K562 (cell line): Measurements from ENCODE around the gene POC5. TPM values are rescaled to one million over a fixed set of nuclear protein-coding genes. Genes with fewer than 3 reads are reported as not detected.
A peak's percentile ranks its signal among the peaks of the same experiment; 100 is the strongest.

ENCODE experiments used
- BHLHE40 ChIP-seq: IDR thresholded peaks from 2 replicates; pipeline ENCODE4 v1.6.1; 2011; ENCODE audit warnings: low read length, improper control_type of control experiment
- FOXJ2 ChIP-seq: fragments of 200-800 bp; sonication (Bioruptor generic); IDR thresholded peaks from 2 replicates; pipeline ENCODE4 v1.6.1; 2016; ENCODE audit warnings: missing genetic modification characterization, missing compliant biosample characterization
- GTF2E2 ChIP-seq: fragments of 200-800 bp; sonication (Bioruptor generic); IDR thresholded peaks from 2 replicates; pipeline ENCODE4 v1.6.1; 2016; ENCODE audit warnings: missing genetic modification characterization, missing compliant biosample characterization
- HMG20A ChIP-seq: fragments of 450-650 bp; formaldehyde crosslinking; conservative IDR thresholded peaks from 2 replicates; pipeline ENCODE4 v1.4.0; 2020; ENCODE audit warnings: mild to moderate bottlenecking, mixed read lengths
- MAFG ChIP-seq: fragments of 450-650 bp; conservative IDR thresholded peaks from 2 replicates; pipeline ENCODE4 v1.6.1; 2016; ENCODE audit warnings: missing genetic modification characterization, missing compliant biosample characterization
- NBN ChIP-seq: fragments of 450-650 bp; IDR thresholded peaks from 2 replicates; pipeline ENCODE4 v1.6.1; 2016; ENCODE audit warnings: low read depth, mild to moderate bottlenecking
- NR2C2 ChIP-seq, 2 experiments: fragments of 200-800 bp in 1 of 2; sonication (Bioruptor generic) in 1 of 2; sonication (generic) in 1 of 2; formaldehyde crosslinking in 1 of 2; IDR thresholded peaks; 2 replicates each; pipeline versions ENCODE4 v1.6.1 to v1.8.0; 2016 to 2022; ENCODE audit warnings: mild to moderate bottlenecking in 1 of 2, missing compliant biosample characterization in 1 of 2, missing genetic modification characterization in 1 of 2, missing genetic modification reagents in 1 of 2
- PHTF2 ChIP-seq: fragments of 250-450 bp; sonication (Bioruptor Pico); IDR thresholded peaks from 2 replicates; pipeline ENCODE4 v1.5.0; 2021; ENCODE audit warnings: mild to moderate bottlenecking
- POLR2A ChIP-seq: fragments of 450-650 bp; conservative IDR thresholded peaks from 2 replicates; pipeline ENCODE4 v1.6.1; 2016
- RBM17 ChIP-seq: fragments of 200-400 bp; formaldehyde crosslinking; IDR thresholded peaks from 2 replicates; pipeline ENCODE4 v1.6.1; 2017; ENCODE audit warnings: low read depth, mild to moderate bottlenecking, low read length, borderline replicate concordance
- TAF1 ChIP-seq: IDR thresholded peaks from 2 replicates; pipeline ENCODE4 v1.6.1; 2011; ENCODE audit warnings: mild to moderate bottlenecking, low read length, moderate library complexity; ENCODE audit not compliant: insufficient read depth, control insufficient read depth, severe bottlenecking; ENCODE audit errors: extremely low read depth
- TEAD4 ChIP-seq, 2 experiments: sonication (generic) in 1 of 2; formaldehyde crosslinking in 1 of 2; IDR thresholded peaks; 2 replicates each; pipeline versions ENCODE4 v1.6.1 to v1.8.0; 2012 to 2022; ENCODE audit warnings: borderline replicate concordance in 1 of 2, inconsistent platforms in 1 of 2, low read length in 1 of 2, mild to moderate bottlenecking in 1 of 2, missing genetic modification reagents in 1 of 2
- TRIM28 ChIP-seq: fragments of 450-650 bp; IDR thresholded peaks from 2 replicates; pipeline ENCODE4 v1.6.1; 2017
- YBX1 ChIP-seq: fragments of 450-650 bp; IDR thresholded peaks from 2 replicates; pipeline ENCODE4 v1.7.1; 2016; ENCODE audit warnings: mild to moderate bottlenecking
- ZNF3 ChIP-seq: fragments of 250-450 bp; sonication (Bioruptor Pico); IDR thresholded peaks from 2 replicates; pipeline ENCODE4 v1.5.0; 2021; ENCODE audit warnings: mild to moderate bottlenecking, moderate library complexity
- ZNF316 ChIP-seq: fragments of 450-650 bp; IDR thresholded peaks from 2 replicates; pipeline ENCODE4 v1.6.1; 2016
- ZNF589 ChIP-seq: fragments of 200-800 bp; sonication (Bioruptor generic); IDR thresholded peaks from 2 replicates; pipeline ENCODE4 v1.6.1; 2016; ENCODE audit warnings: low read depth, missing genetic modification characterization, missing compliant biosample characterization
- polyA plus RNA-seq, 8 experiments: library from polyadenylated mRNA; depleted of rRNA in 4 of 8; stranded (reverse) in 5 of 8; unstranded in 3 of 8; fragments of >200 nt; fragmentation: Nextera tagmentation in 2 of 8; fragmentation: Illumina TruSeq in 1 of 8; extraction: Ambion mirVana in 2 of 8; extraction: Trizol in 1 of 8; gene quantifications; 2 replicates each; pipeline versions ENCODE4 v1.2.1 to v1.2.3, GENCODE V29; 2011 to 2014; ENCODE audit warnings: inconsistent platforms in 1 of 8, missing spikeins in 1 of 8
- total RNA-seq, 7 experiments: library from RNA; depleted of rRNA in 6 of 7; stranded (reverse); fragments of >200 nt in 6 of 7; fragmentation: Illumina TruSeq in 2 of 7; extraction: Trizol in 2 of 7; gene quantifications; 2 replicates each; pipeline versions ENCODE4 v1.2.1 to v1.2.3, GENCODE V29; 2011 to 2021; ENCODE audit warnings: low replicate concordance in 1 of 7
- TF ChIP-seq, protein P1 (sequence below): fragments of 450-650 bp; formaldehyde crosslinking; IDR thresholded peaks from 2 replicates; pipeline ENCODE4 v1.4.0; 2020; ENCODE audit warnings: mild to moderate bottlenecking, mixed read lengths
- TF ChIP-seq, protein P2 (sequence below): fragments of 150-350 bp; conservative IDR thresholded peaks from 2 replicates; pipeline ENCODE4 v1.6.1; 2014; ENCODE audit warnings: low read length
- TF ChIP-seq, protein P3 (sequence below): fragments of 450-650 bp; formaldehyde crosslinking; IDR thresholded peaks from 2 replicates; pipeline ENCODE4 v1.4.0; 2022; ENCODE audit warnings: mild to moderate bottlenecking, moderate library complexity
- TF ChIP-seq, protein P4 (sequence below), 2 experiments: fragments of 450-650 bp in 1 of 2; sonication (generic) in 1 of 2; formaldehyde crosslinking in 1 of 2; IDR thresholded peaks in 1 of 2; conservative IDR thresholded peaks in 1 of 2; 2 replicates each; pipeline versions ENCODE4 v1.6.1 to v1.8.1; 2016 to 2023; ENCODE audit warnings: mild to moderate bottlenecking in 2 of 2, moderate library complexity in 2 of 2, inconsistent platforms in 1 of 2, missing genetic modification reagents in 1 of 2

POC5 gene
- total and polyA plus RNA-seq, 9 of the 15 experiments (the other 6 are each of a cell fraction or from before 2014, with no cell fraction given), result 14.5 to 38.2 (median 27.0) TPM

DNA sequence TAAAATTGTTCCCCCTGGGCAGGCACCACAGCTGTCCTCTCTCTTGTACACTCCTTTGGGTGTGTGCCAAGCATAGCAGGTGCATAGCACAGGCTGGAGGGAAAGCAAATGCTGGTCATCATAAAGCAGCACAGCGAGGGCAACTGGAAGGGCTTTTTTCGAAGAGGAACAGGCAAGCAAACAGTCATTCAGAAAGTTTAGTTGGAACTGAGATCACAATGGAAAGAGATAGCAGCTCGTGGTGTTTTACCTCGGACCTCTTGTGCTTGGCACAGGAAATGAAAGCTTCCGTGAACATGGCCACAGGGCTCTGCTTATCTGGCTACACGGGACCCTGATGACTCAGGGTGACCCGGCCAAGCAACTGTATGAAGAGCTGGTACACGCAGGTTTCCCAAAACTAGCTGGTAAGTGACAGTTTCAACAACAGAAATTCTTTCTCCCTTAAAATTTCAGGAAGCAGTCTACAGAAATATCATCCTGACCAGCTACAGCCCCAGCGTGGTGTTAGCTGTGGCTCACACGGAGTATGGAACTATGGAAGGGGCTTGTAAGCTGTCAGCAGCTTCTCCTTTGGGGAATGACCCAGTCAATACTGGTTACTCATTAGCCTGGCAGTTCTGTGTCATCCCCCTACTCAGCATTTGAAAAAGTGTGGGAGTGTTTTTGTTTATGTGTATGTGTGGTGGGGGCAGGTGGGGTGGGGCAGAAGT is 48.1 kb downstream of the POC5 start (continued):
- 0 out of 2 replicates have a peak, but pooled peaks have one; percentile 44 for TF ChIP-seq GTF2E2 (tag)
- 0 out of 2 replicates have a peak, but pooled peaks have one; percentile 5 for TF ChIP-seq MAFG
- TF ChIP-seq ZNF589 (CRISPR knock-in tag), result 0 out of 2 replicates have a peak, but pooled peaks have one; percentile 21
- peak; percentile 85 for TF ChIP-seq BHLHE40
- TF ChIP-seq, protein P1, sequence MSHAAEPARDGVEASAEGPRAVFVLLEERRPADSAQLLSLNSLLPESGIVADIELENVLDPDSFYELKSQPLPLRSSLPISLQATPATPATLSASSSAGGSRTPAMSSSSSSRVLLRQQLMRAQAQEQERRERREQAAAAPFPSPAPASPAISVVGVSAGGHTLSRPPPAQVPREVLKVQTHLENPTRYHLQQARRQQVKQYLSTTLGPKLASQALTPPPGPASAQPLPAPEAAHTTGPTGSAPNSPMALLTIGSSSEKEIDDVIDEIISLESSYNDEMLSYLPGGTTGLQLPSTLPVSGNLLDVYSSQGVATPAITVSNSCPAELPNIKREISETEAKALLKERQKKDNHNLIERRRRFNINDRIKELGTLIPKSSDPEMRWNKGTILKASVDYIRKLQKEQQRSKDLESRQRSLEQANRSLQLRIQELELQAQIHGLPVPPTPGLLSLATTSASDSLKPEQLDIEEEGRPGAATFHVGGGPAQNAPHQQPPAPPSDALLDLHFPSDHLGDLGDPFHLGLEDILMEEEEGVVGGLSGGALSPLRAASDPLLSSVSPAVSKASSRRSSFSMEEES (CRISPR knock-in tag), result no peak
- TF ChIP-seq, protein P2, sequence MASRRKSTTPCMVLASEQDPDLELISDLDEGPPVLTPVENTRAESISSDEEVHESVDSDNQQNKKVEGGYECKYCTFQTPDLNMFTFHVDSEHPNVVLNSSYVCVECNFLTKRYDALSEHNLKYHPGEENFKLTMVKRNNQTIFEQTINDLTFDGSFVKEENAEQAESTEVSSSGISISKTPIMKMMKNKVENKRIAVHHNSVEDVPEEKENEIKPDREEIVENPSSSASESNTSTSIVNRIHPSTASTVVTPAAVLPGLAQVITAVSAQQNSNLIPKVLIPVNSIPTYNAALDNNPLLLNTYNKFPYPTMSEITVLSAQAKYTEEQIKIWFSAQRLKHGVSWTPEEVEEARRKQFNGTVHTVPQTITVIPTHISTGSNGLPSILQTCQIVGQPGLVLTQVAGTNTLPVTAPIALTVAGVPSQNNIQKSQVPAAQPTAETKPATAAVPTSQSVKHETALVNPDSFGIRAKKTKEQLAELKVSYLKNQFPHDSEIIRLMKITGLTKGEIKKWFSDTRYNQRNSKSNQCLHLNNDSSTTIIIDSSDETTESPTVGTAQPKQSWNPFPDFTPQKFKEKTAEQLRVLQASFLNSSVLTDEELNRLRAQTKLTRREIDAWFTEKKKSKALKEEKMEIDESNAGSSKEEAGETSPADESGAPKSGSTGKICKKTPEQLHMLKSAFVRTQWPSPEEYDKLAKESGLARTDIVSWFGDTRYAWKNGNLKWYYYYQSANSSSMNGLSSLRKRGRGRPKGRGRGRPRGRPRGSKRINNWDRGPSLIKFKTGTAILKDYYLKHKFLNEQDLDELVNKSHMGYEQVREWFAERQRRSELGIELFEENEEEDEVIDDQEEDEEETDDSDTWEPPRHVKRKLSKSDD, result no peak
- no peak for TF ChIP-seq YBX1
- TF ChIP-seq, protein P3, sequence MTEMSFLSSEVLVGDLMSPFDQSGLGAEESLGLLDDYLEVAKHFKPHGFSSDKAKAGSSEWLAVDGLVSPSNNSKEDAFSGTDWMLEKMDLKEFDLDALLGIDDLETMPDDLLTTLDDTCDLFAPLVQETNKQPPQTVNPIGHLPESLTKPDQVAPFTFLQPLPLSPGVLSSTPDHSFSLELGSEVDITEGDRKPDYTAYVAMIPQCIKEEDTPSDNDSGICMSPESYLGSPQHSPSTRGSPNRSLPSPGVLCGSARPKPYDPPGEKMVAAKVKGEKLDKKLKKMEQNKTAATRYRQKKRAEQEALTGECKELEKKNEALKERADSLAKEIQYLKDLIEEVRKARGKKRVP (CRISPR knock-in tag), result no peak
- TF ChIP-seq PHTF2, result no peak
- TF ChIP-seq, protein P4, sequence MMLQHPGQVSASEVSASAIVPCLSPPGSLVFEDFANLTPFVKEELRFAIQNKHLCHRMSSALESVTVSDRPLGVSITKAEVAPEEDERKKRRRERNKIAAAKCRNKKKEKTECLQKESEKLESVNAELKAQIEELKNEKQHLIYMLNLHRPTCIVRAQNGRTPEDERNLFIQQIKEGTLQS (IDR thresholded peaks at IDR 0.05), result peak; percentile 90
- TF ChIP-seq, protein P4 (CRISPR knock-in tag; conservative IDR thresholded peaks at IDR 0.05), result no peak
- TF ChIP-seq ZNF3 (CRISPR knock-in tag), result no peak
- TF ChIP-seq TRIM28, result 0 out of 2 replicates have a peak, but pooled peaks have one; percentile 22
- no peak for TF ChIP-seq RBM17
- TF ChIP-seq TEAD4 (IDR thresholded peaks at IDR 0.05; ENCODE audit: low read length), result peak; percentile 17; the same call in 1 of the 2 replicates
- no peak for TF ChIP-seq TEAD4 (CRISPR knock-in tag; IDR thresholded peaks at IDR 0.05; ENCODE audit: borderline replicate concordance)
- TF ChIP-seq POLR2A, result peak; percentile 42; the same call in 1 of the 2 replicates
- peak; percentile 46; the same call in 1 of the 2 replicates for TF ChIP-seq NBN
- TF ChIP-seq NR2C2 (CRISPR knock-in tag; IDR thresholded peaks at IDR 0.05), result no peak
- peak; percentile 68; the same call in 1 of the 2 replicates for TF ChIP-seq NR2C2 (tag; IDR thresholded peaks at IDR 0.05)
- TF ChIP-seq HMG20A (CRISPR knock-in tag), result no peak
- peak; percentile 24 for TF ChIP-seq TAF1
- no peak for TF ChIP-seq ZNF316
- TF ChIP-seq FOXJ2 (tag), result no peak
